Prostate gland (tissue), 2 donors: ENCODE results near the gene ZNF638. TPM values are rescaled to one million over a fixed set of nuclear protein-coding genes. Genes with fewer than 3 reads are reported as not detected.

Experiments
- DNase-seq: peaks from one replicate; pipeline ENCODE4 v3.0.0-alpha.2; 2019; ENCODE audit warnings: low spot score
- H3K27ac ChIP-seq, 2 donors: fragments of 200-600 bp; sonication (generic); 2 replicates each; pipeline ENCODE4 v1.5.1; 2017 to 2019
- H3K27me3 ChIP-seq: fragments of 200-600 bp; sonication (generic); replicated peaks from 2 replicates; pipeline ENCODE4 v1.5.1; 2019; ENCODE audit not compliant: insufficient read depth
- H3K36me3 ChIP-seq, 2 donors: fragments of 200-600 bp; sonication (generic); 1 replicate in 1 of 2; 2 replicates in 1 of 2; pipeline versions ENCODE4 v1.5.1 to v1.8.1; 2017 to 2019
- H3K4me1 ChIP-seq: fragments of 200-600 bp; sonication (generic); replicated peaks from 2 replicates; pipeline ENCODE4 v1.5.1; 2019
- H3K4me3 ChIP-seq, 2 donors: fragments of 200-600 bp; sonication (generic); 2 replicates each; pipeline ENCODE4 v1.5.1; 2017 to 2019
- H3K9me3 ChIP-seq: fragments of 200-600 bp; sonication (generic); 2 replicates; pipeline ENCODE4 v1.5.1; 2017
- CTCF ChIP-seq, 4 experiments: fragments of 200-600 bp in 2 of 4; fragments of 450-650 bp in 2 of 4; sonication (generic) in 2 of 4; IDR thresholded peaks; 1 replicate in 3 of 4; 2 replicates in 1 of 4; pipeline ENCODE4 v1.5.1; 2016 to 2019; ENCODE audit warnings: antibody characterized with exemption in 4 of 4, mild to moderate bottlenecking in 2 of 4, moderate library complexity in 2 of 4
- POLR2A ChIP-seq: fragments of 450-650 bp; IDR thresholded peaks from one replicate; pipeline ENCODE4 v1.6.1; 2016; ENCODE audit warnings: antibody characterized with exemption, mild to moderate bottlenecking
- POLR2AphosphoS5 ChIP-seq: sonication (generic); formaldehyde crosslinking; IDR thresholded peaks from one replicate; pipeline ENCODE4 v1.6.1; 2017; ENCODE audit warnings: antibody characterized with exemption
- WGBS: methylation state at CpG from one replicate; pipeline ENCODE4 v1.1.5; 2018; 5-methylcytosine and 5-hydroxymethylcytosine counted together
- intact Hi-C: fragments of 100-400 bp; cut with DNase I; formaldehyde crosslinking; loops from one replicate; pipeline ENCODE4 v1.14.2; 2022
- total RNA-seq, 2 donors: library from RNA; depleted of rRNA; stranded (reverse); fragments of >200 nt; gene quantifications; one replicate each; pipeline ENCODE4 v1.1.0, GENCODE V29; 2016

Gene ZNF638
- total RNA-seq, 2 donors from 2014 or later, result 137 to 164 TPM

- DNase-seq, result no peak
- intact Hi-C loops, result loop anchor here (10.0 kb wide), 1 partner anchor 115 kb away; the partner anchor contains the start of gene PAIP2B
- no peak for TF ChIP-seq POLR2A
- TF ChIP-seq CTCF (IDR thresholded peaks at IDR 0.05), result no peak
- no peak for TF ChIP-seq POLR2AphosphoS5
- Histone ChIP-seq H3K9me3 (no peaks in the 10 kb centered on the region), H3K4me1 (no peaks in the 10 kb centered on the region), H3K4me3 (no peak overlapping the region), H3K36me3 (no peaks in the 10 kb centered on the region), H3K27me3 (no peaks in the 10 kb centered on the region), H3K27ac (no peak overlapping the region)
- 92% methylated on average over 2 of the region's 2 CpGs for WGBS
These were observed 8.1 kb downstream of the ZNF638 start for GRCh38 chr2:71339685-71340084.

DNA sequence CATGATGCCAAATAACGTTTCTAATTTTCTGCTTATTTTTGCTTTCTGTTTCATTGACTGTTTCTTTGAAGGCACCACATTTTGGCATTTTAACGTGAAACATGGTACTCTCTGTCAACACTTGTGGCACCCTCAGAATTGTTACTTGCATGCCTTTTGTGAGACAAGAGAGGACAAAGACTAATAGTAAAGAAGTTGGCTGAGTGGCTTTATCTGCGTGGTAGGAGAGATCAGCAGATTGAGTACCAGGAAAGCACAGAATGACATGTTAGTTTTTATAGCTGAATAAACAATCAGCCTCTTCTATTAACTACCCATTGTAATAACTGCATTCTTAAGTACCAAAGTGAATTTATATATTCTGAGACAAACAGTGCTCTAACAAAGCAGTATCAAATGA lies 8.6 kb downstream of the ZNF638 start:
- Histone ChIP-seq H3K27ac (no peak overlapping the region), H3K4me1 (no peaks in the 10 kb centered on the region), H3K4me3 (no peak overlapping the region), H3K36me3 (no peaks in the 10 kb centered on the region), H3K9me3 (no peaks in the 10 kb centered on the region), H3K27me3 (no peaks in the 10 kb centered on the region)
- intact Hi-C loops, result no loop called here
- 28% methylated on average over 3 of the region's 3 CpGs for WGBS
- DNase-seq, result no peak
- TF ChIP-seq POLR2AphosphoS5 (no peak), POLR2A (no peak), CTCF (IDR thresholded peaks at IDR 0.05) (no peak)

DNA sequence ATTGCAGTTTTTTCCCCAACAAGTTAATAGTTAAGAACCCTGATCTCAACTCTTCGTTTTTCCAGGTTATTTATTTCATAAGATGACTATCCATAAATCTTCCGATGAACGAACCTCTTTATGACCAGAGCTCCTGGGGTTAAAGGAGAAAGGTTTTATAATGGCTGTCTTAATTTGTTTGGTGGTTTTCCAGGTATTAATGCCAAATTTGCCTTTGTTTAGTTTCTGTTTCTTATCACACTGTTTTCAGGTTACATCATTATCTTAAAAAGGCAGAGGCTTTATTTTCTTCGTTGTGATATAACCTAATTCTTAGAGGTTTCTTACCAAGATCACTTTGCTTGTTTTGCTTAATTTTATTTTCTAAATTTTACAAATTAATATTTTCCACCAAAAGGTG lies 10.1 kb downstream of the ZNF638 start:
- no peak overlapping the region for H3K27ac ChIP-seq
- 46% methylated on average over 4 of the region's 4 CpGs for WGBS
- no peak for TF ChIP-seq CTCF (IDR thresholded peaks at IDR 0.05)
- TF ChIP-seq POLR2A, result no peak
- no peak for TF ChIP-seq POLR2AphosphoS5
- DNase-seq, result no peak
- no peak overlapping the region for H3K4me3 ChIP-seq
- H3K9me3 ChIP-seq, result no peaks in the 10 kb centered on the region
- H3K4me1 ChIP-seq, result no peaks in the 10 kb centered on the region
- H3K36me3 ChIP-seq, result no peaks in the 10 kb centered on the region
- H3K27me3 ChIP-seq, result no peaks in the 10 kb centered on the region
- intact Hi-C loops, result no loop called here

DNA sequence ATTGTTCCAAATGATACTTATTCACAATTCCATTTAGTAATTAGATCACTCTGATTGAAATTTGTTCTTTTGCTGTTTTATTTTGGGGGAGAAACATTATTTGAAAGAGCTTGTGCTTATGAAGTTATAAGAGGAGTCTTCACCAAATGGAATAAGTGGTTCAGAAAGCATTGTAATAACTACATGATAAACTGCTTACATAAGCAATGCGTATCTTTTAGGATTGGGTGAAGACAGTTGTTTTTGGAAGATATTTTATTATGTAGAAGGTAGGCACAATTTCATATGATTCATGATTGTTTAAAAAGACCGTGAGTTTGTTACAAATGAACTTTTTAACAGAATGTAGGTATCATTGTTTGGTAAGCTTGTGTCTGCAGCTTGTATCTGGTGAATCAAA lies 14.5 kb downstream of the ZNF638 start:
- H3K4me3 ChIP-seq, result no peak overlapping the region
- no peak overlapping the region for H3K27ac ChIP-seq
- DNase-seq, result no peak
- 97% methylated on average over 2 of the region's 2 CpGs for WGBS
- no peak for TF ChIP-seq POLR2A
- no peaks in the 10 kb centered on the region for H3K4me1 ChIP-seq
- H3K36me3 ChIP-seq, result no peaks in the 10 kb centered on the region
- intact Hi-C loops, result no loop called here
- H3K27me3 ChIP-seq, result no peaks in the 10 kb centered on the region
- no peaks in the 10 kb centered on the region for H3K9me3 ChIP-seq

GRCh38 chr2:71347517-71347916 lies 15.9 kb downstream of the ZNF638 start:
- H3K27ac ChIP-seq, result no peak overlapping the region
- H3K27me3 ChIP-seq, result no peaks in the 10 kb centered on the region
- H3K36me3 ChIP-seq, result no peaks in the 10 kb centered on the region
- no peaks in the 10 kb centered on the region for H3K9me3 ChIP-seq
- no peak overlapping the region for H3K4me3 ChIP-seq
- intact Hi-C loops, result no loop called here
- DNase-seq, result no peak
- TF ChIP-seq CTCF (IDR thresholded peaks at IDR 0.05) (no peak), POLR2AphosphoS5 (no peak)
- H3K4me1 ChIP-seq, result no peaks in the 10 kb centered on the region
